HG03565 (cell line): Measurements from ENCODE around the gene PRSS56.

ENCODE experiments used
- ATAC-seq: cut with Tn5 transposase; IDR thresholded peaks from one replicate; pipeline ENCODE4 v1.9.1; 2021; ENCODE audit warnings: mild to moderate bottlenecking, moderate library complexity; ENCODE audit not compliant: unreplicated experiment

The PRSS56 gene

GRCh38 chr2:232519581-232520438 is at the start of gene PRSS56:
Gene PRSS56 (plus strand): TSS chr2:232520388. CDS start chr2:232520599, 211 bp downstream.
- ATAC-seq: no peak

- no peak for ATAC-seq
Observed at GRCh38 chr2:232473467-232473890, 46.7 kb upstream of the PRSS56 start.

- ATAC-seq: no peak
Observed at GRCh38 chr2:232476045-232476444, 44.1 kb upstream of the PRSS56 start.

GRCh38 chr2:232476791-232477190 is 43.4 kb upstream of the PRSS56 start:
- ATAC-seq: no peak

GRCh38 chr2:232477751-232478510 is 42.3 kb upstream of the PRSS56 start:
- ATAC-seq: no peak

GRCh38 chr2:232478571-232479340 is 41.4 kb upstream of the PRSS56 start:
- ATAC-seq: no peak

GRCh38 chr2:232479341-232480200 is 40.6 kb upstream of the PRSS56 start:
- no peak for ATAC-seq

GRCh38 chr2:232480201-232481190 is 39.7 kb upstream of the PRSS56 start:
- no peak for ATAC-seq

GRCh38 chr2:232481322-232482140 is 38.7 kb upstream of the PRSS56 start:
- no peak for ATAC-seq

GRCh38 chr2:232482301-232483238 is 37.6 kb upstream of the PRSS56 start:
- ATAC-seq: no peak

GRCh38 chr2:232483311-232483922 is 36.8 kb upstream of the PRSS56 start:
- no peak for ATAC-seq

- ATAC-seq: no peak
Observed at GRCh38 chr2:232483923-232484627, 36.1 kb upstream of the PRSS56 start.

GRCh38 chr2:232484628-232485347 is 35.4 kb upstream of the PRSS56 start:
- no peak for ATAC-seq

- ATAC-seq: no peak
Observed at GRCh38 chr2:232485348-232485756, 34.8 kb upstream of the PRSS56 start.

- ATAC-seq: no peak
Observed at GRCh38 chr2:232485757-232486557, 34.2 kb upstream of the PRSS56 start.
